Muscle layer of duodenum (tissue), 2 donors: Measurements from ENCODE around the gene NAALADL2.

Experiments used
- H3K27ac ChIP-seq: one replicate; pipeline ENCODE4 v1.7.0; 2013; ENCODE audit warnings: mild to moderate bottlenecking, low read length
- H3K27me3 ChIP-seq: one replicate; pipeline ENCODE4 v1.7.0; 2013; ENCODE audit warnings: low read depth, mild to moderate bottlenecking, control low read depth, low read length
- H3K36me3 ChIP-seq, 2 donors: one replicate each; pipeline ENCODE4 v1.7.0; 2013; ENCODE audit warnings: low read length in 2 of 2, control low read depth in 1 of 2, mild to moderate bottlenecking in 1 of 2; ENCODE audit not compliant: insufficient read depth in 2 of 2, control insufficient read depth in 1 of 2
- H3K4me1 ChIP-seq, 2 donors: one replicate each; pipeline ENCODE4 v1.7.0; 2013; ENCODE audit warnings: low read length in 2 of 2, mild to moderate bottlenecking in 2 of 2, control low read depth in 1 of 2, moderate library complexity in 1 of 2; ENCODE audit not compliant: insufficient read depth in 2 of 2, control insufficient read depth in 1 of 2
- H3K4me3 ChIP-seq, 2 donors: one replicate each; pipeline ENCODE4 v1.7.0; 2013; ENCODE audit warnings: low read length in 2 of 2, low read depth in 1 of 2, mild to moderate bottlenecking in 1 of 2
- H3K9me3 ChIP-seq, 2 donors: one replicate each; pipeline ENCODE4 v1.7.0; 2013; ENCODE audit warnings: low read length in 2 of 2, control low read depth in 1 of 2, mild to moderate bottlenecking in 1 of 2; ENCODE audit not compliant: control insufficient read depth in 1 of 2
- donor health status: healthy.

The NAALADL2 gene

GRCh38 chr3:175704366-175705055, 845.4 kb downstream of the NAALADL2 start:
- no peaks in the 10 kb centered on the region for H3K9me3 ChIP-seq
- H3K27ac ChIP-seq, result no peak overlapping the region
- no peaks in the 10 kb centered on the region for H3K4me1 ChIP-seq

DNA sequence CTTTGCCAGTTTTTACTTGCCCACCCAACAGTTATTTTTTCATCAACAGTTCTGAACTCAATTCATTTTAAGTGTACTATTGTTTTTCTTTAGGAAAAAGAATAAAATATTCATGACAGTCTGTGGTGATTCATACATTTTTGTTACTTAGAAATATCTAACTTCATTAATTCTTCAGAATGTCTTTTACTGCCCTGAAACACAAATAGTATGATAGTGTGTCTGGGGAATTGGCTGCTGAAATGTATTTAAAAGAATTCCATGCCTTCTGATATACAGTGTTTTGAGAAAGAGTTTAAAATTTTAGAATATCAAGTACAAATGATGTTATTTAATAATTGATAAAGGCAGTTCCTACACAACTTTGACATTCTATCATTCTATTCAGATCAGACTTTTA, 854.1 kb downstream of the NAALADL2 start:
- Histone ChIP-seq H3K36me3 (no peaks in the 10 kb centered on the region), H3K4me3 (no peak overlapping the region), H3K9me3 (no peaks in the 10 kb centered on the region), H3K4me1 (no peaks in the 10 kb centered on the region), H3K27ac (no peak overlapping the region), H3K27me3 (no peaks in the 10 kb centered on the region)

More at GRCh38 chr3:175704366-175705055, 845.4 kb downstream of the NAALADL2 start:
- H3K27me3 ChIP-seq, result no peaks in the 10 kb centered on the region
- no peak overlapping the region for H3K4me3 ChIP-seq
- no peaks in the 10 kb centered on the region for H3K36me3 ChIP-seq

- H3K27ac ChIP-seq, result no peak overlapping the region
- no peaks in the 10 kb centered on the region for H3K36me3 ChIP-seq
- H3K27me3 ChIP-seq, result no peaks in the 10 kb centered on the region
- no peaks in the 10 kb centered on the region for H3K4me1 ChIP-seq
- H3K4me3 ChIP-seq, result no peak overlapping the region
- H3K9me3 ChIP-seq, result no peaks in the 10 kb centered on the region
Observed at GRCh38 chr3:175716446-175716845, 857.3 kb downstream of the NAALADL2 start.

DNA sequence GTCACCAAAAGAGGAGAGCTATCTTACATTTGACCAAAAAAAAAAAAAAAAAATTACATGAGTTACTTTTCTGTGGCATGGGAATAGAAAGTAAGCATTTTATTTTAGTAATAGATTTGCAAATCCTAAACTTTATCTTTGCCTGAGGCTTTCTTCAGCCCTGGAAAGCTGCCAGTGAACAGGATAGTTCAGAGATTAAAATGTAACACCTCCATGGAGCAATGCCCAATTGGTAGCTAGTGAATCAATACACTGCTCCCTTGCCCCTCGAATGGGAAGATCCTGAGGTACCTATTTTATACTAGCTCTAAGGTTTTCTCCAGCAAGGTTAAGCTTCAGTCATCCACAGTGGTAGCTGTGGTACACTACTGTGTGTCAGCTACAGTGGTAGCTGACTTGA, 867.1 kb downstream of the NAALADL2 start:
- Histone ChIP-seq H3K36me3 (no peaks in the 10 kb centered on the region), H3K4me3 (no peak overlapping the region), H3K4me1 (no peaks in the 10 kb centered on the region), H3K27ac (no peak overlapping the region), H3K9me3 (no peaks in the 10 kb centered on the region), H3K27me3 (no peaks in the 10 kb centered on the region)

DNA sequence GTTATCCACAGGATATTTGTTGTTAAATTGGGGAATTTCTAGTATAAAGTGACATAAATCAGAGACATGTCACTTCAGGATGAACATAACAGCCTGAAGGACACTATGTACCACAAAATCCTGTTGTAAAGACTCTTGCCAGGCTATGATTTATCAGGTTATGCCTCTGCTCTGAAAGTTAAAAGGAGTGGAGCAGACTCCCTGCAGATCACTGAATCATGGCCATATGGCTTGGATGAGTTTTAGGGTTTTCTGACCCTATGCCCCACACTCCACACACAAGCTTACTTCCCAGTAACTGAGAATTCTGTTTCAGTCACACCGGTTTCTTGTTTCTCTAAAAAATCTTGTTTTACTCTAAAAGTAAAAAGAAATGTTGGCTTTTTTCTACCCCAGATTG, 869.4 kb downstream of the NAALADL2 start:
- H3K4me1 ChIP-seq, result no peaks in the 10 kb centered on the region
- no peak overlapping the region for H3K4me3 ChIP-seq
- H3K9me3 ChIP-seq, result no peaks in the 10 kb centered on the region
- no peaks in the 10 kb centered on the region for H3K27me3 ChIP-seq
- H3K36me3 ChIP-seq, result no peaks in the 10 kb centered on the region
- no peak overlapping the region for H3K27ac ChIP-seq

DNA sequence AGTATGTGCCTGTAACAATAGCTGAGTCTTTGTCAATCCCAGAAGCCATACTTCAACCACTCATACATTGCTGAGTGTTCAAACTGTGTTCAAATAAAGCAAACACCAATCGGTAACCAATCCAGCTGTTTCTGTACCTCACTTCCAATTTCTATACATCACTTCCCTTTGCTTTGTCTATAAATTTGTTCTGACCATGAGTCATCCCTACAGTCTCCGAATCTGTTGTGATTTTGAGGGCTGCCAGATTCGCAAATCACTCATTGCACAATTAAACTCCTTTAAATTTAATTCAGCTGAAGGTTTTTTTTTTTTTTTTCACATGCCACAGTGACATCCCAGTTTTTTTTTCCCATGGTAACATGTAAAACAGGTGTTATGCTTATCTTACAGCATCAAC, 870.3 kb downstream of the NAALADL2 start:
- Histone ChIP-seq H3K4me1 (no peaks in the 10 kb centered on the region), H3K36me3 (no peaks in the 10 kb centered on the region), H3K9me3 (peaks cover 0 to 1% of the 10 kb centered on the region in 2 donors), H3K27ac (no peak overlapping the region), H3K27me3 (no peaks in the 10 kb centered on the region), H3K4me3 (no peak overlapping the region)

GRCh38 chr3:175731543-175731942, 872.4 kb downstream of the NAALADL2 start:
- Histone ChIP-seq H3K4me1 (no peaks in the 10 kb centered on the region), H3K36me3 (no peaks in the 10 kb centered on the region), H3K9me3 (peaks cover 0 to 8% of the 10 kb centered on the region in 2 donors), H3K27me3 (no peaks in the 10 kb centered on the region), H3K27ac (no peak overlapping the region), H3K4me3 (no peak overlapping the region)

DNA sequence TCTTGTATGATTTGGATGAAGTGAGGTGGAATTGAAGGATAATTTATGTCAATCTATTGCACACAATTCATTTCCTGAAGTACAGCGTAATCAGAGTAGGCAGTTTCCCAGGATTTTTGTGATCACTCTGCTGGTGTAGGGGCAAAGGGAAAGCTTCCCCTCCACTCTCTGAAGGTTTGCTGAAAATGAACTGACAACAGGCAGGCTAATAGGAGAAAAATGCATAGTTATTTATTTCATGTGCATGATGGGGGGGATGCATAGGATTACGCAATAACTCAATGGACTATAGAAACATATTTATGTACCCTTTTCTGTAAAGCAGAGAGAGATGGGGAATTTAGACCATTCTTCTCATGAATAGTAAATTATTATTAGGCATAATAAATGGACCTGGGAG, 872.9 kb downstream of the NAALADL2 start:
- H3K27ac ChIP-seq, result no peak overlapping the region
- no peak overlapping the region for H3K4me3 ChIP-seq
- H3K9me3 ChIP-seq, result peaks cover 0 to 8% of the 10 kb centered on the region in 2 donors
- H3K27me3 ChIP-seq, result no peaks in the 10 kb centered on the region
- H3K36me3 ChIP-seq, result no peaks in the 10 kb centered on the region
- H3K4me1 ChIP-seq, result no peaks in the 10 kb centered on the region

GRCh38 chr3:175735866-175736265, 876.7 kb downstream of the NAALADL2 start:
- Histone ChIP-seq H3K27ac (no peak overlapping the region), H3K4me1 (no peaks in the 10 kb centered on the region), H3K9me3 (peaks cover 0 to 8% of the 10 kb centered on the region in 2 donors)

GRCh38 chr3:175737646-175738572, 878.8 kb downstream of the NAALADL2 start:
- Histone ChIP-seq H3K4me1 (no peaks in the 10 kb centered on the region), H3K27me3 (no peaks in the 10 kb centered on the region), H3K36me3 (no peaks in the 10 kb centered on the region), H3K9me3 (peaks cover 0 to 8% of the 10 kb centered on the region in 2 donors), H3K4me3 (no peak overlapping the region), H3K27ac (no peak overlapping the region)

More at GRCh38 chr3:175735866-175736265, 876.7 kb downstream of the NAALADL2 start:
- Histone ChIP-seq H3K4me3 (no peak overlapping the region), H3K27me3 (no peaks in the 10 kb centered on the region), H3K36me3 (no peaks in the 10 kb centered on the region)

DNA sequence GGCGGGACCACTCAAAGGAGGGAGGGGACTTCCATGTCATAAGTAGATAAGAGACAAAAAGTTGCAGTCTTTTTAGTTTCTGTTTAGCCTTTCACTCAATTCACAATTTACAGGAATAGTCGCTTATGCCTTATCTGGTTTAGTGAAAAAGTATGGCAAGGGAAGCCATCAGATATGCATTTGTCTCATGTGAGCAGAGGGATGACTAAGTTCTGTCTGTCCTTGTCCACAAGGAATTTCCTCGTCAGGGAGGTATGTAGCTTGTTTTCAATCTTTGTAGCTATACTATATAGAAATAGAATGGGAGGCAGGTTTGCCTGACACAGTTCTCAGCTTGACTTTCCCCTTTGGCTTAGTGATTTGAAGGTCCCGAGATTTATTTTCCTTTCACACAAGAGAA, 882.8 kb downstream of the NAALADL2 start:
- Histone ChIP-seq H3K9me3 (no peaks in the 10 kb centered on the region), H3K27ac (no peak overlapping the region), H3K27me3 (no peaks in the 10 kb centered on the region), H3K4me3 (no peak overlapping the region), H3K36me3 (no peaks in the 10 kb centered on the region), H3K4me1 (no peaks in the 10 kb centered on the region)
